ENCODE results near the gene AXDND1.
"Not testable (repeated sequence)": the region's sequence is repeated elsewhere in the genome, so short reads cannot be mapped to it uniquely, and the experiment has no call there.

Gene AXDND1

GRCh38 chr1:179474713-179475112 lies 108.9 kb downstream of the AXDND1 start:
- DNase-seq (ENCODE audit: low read depth): no peak

GRCh38 chr1:179476484-179476883 lies 110.7 kb downstream of the AXDND1 start:
- no peak for DNase-seq (ENCODE audit: low read depth)

DNA sequence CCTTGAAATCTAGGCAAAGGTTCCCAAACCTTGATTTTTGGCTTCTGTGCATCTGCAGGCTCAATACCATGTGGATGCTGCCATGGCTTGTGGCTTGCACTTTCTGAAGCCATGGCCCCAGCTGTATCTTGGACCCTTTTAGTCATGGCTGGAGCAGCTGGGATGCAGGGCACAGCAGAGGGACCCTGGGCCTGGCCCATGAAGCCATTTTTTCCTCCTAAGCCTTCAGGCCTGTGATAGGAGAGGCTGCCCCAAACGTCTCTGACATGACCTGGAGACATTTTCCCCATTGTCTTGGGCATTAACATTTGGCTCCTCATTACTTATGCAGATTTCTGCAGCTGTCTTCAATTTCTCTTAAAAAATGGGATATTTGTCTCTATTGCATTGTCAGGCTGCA lies 112.6 kb downstream of the AXDND1 start:
- no peak for DNase-seq (ENCODE audit: low read depth)

GRCh38 chr1:179490611-179491010 lies 124.8 kb downstream of the AXDND1 start:
- DNase-seq (ENCODE audit: low read depth): no peak

- DNase-seq (ENCODE audit: low read depth): peak; percentile 59
Measured at GRCh38 chr1:179493323-179493722, 127.6 kb downstream of the AXDND1 start.

DNA sequence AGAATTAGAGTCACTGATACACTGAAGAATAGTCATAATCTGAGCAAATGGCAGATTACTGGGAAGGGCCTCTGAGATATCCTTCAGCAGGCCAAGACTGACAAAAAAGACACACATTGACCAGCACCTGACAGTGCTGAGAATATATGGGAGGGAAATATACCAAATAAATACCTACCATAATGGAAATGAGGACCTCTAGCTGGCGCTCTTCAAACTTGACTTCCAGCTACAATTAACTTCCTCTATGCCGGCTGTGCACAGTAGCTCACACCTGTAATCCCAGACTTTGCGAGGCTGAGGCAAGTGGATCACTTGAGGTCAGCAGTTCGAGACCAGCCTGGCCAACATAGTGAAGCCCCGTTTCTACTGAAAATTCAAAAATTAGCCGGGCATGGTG lies 140.4 kb downstream of the AXDND1 start:
- no peak for DNase-seq (ENCODE audit: low read depth)

- no peak for DNase-seq (ENCODE audit: low read depth)
Measured at GRCh38 chr1:179509384-179509783, 143.6 kb downstream of the AXDND1 start.

- DNase-seq (ENCODE audit: low read depth): no peak
Measured at GRCh38 chr1:179510038-179510437, 144.3 kb downstream of the AXDND1 start.

GRCh38 chr1:179516976-179517705 lies 151.4 kb downstream of the AXDND1 start:
- no peak for DNase-seq (ENCODE audit: low read depth)

DNA sequence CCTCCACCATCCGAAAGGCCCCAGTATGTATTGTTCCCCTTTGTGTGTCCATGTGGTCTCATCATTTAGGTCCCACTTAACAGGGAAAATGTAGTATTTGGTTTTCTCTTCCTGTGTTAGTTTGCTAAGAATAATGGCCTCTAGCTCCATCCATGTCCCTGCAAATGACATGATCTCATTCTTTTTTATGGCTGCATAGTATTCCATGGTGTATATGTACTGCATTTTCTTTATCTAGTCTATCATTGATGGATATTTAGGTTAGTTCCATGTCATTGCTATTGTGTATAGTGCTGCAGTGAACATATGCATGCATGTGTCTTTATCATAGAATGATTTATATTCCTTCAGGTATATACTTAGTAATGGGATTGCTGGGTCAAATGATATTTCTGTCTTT lies 152.8 kb downstream of the AXDND1 start:
- not testable (repeated sequence) for DNase-seq (ENCODE audit: low read depth)

DNA sequence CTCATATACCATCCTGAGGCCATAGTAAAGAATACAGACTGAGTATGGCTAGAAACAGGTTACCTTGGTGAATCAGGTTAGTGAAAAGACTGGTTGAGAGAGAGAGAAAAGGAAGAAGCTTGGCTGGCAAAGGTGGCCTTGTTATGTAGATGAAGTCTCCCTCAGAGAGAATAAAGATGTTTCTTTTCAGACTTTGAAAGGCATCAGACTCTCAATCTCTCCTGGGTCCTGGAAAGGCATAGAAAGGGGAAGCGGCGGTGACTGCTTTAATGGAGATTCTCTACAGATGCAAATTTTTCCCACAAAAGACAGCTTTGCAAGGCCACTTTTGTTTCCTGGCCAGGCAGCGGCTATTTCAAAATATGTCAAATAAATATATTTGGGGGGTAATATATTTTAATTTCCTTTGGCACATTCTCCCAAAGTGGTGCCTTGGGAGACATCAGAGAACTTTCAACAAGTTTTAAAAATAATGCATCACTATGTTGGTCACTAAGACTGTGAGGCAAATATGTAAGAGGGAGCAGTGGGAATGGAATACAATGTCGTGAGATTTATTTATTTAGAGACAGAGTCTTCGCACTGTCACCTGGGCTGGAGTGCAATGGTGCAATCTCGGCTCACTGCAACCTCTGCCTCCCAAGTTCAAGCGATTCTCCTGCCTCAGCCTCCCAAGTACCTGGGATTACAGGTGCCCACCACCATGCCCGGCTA lies 163.9 kb downstream of the AXDND1 start:
- DNase-seq (ENCODE audit: low read depth): no peak

DNA sequence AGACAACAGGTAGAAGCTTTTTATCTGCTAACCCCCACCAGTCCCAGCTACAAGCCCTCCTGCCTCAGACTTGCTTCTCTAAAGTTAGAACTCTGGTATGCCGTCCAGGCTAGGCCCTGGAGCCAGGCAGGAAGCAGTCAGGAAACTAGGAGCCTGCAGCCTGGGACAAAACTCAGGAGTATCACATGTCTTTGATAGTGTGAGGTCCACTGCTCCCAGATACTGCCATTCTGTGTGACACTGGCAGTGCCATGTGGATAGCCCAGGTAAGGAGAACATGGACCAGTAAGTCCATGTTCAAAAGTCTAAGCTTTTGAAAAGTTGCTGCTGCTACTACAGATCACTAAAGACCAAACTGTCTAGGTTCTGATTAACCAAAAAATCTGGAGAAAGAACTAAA lies 164.6 kb downstream of the AXDND1 start:
- DNase-seq (ENCODE audit: low read depth): no peak

DNA sequence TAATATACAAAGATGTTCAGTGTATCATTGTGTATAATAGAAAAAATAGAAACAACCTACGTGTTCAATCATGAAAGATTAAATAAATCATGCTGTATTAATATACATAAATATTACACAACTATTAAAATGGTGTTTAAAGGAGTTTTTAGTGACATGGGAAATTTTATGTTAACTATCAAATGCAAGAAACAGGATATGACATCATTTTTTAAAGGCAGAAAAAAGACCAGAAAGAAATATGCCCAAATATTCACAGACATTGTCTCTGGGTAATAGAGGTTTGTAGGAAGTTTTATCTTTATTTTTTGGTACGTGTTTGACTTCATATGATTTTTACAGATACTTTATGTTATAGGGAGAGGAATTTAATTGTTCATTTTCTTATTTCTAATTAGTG lies 176.0 kb downstream of the AXDND1 start:
- DNase-seq (ENCODE audit: low read depth): no peak

DNA sequence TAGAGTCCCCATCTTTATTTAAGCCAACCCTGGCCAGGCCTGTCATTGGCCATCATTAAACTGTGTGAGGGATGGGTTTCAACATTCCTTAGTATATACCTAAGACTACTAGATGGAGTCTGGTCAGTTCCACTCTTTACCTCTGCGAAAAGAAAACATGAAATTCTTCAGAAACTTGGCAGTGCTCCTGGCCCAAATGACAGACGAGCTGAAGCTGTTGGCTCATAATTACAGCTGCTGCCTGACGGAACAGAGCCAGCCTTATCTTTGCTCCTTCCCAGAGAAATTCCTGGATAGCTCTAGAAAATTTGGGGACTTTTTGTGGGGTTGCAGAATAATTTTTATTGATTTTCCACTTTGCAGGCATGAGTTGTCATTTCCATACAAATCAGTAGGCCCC lies 179.6 kb downstream of the AXDND1 start:
- DNase-seq (ENCODE audit: low read depth): no peak

- no peak for DNase-seq (ENCODE audit: low read depth)
Measured at GRCh38 chr1:179547021-179547535, 181.3 kb downstream of the AXDND1 start.

DNA sequence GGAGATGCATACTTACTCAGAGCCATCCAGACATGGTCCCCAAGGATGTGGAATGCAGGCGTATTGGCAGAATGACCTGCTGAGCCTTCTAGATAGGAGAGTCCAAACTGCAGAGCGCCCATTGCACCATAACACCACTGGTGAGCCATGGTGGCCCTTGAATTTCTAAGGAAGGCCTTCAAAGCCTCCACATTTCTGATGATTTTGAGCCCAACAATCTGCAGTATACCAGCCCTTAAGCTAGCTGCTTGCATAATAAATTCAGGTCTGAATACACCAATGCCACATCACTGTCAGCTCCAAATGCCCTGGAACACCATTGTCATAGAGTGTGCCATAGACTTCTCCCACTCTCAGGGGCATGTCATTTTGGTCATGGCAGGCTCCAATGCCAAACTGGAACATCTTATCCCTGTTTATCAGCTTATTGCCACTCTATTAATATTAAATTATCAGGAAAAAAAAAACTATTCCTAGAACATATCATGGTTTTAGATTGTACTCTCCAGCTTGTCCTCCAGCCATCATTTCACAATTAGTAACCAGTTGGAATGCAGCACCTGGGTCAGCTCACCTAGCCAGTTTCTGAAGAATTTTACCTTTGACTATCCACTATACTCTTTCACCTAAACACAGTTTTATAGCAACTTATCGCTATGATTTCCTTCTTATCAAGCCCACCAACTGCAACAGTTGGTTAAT lies 183.0 kb downstream of the AXDND1 start:
- no peak for DNase-seq (ENCODE audit: low read depth)

DNA sequence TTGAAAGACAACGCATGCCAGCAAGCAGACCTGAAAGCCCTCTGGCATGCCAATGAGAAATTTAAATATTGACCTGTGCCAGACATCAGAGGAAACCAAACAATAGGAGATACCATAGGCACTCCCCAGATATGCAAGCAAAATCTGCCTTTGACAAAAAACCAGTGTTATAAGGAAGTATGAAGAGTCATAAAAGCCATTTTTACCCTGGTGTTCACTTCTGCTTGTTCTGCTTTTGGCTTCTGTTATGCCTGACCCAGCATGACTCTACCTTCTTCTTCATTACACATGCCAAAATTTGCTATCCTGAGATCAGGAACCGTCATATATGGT lies 183.6 kb downstream of the AXDND1 start:
- no peak for DNase-seq (ENCODE audit: low read depth)

- peak; percentile 88 for DNase-seq (ENCODE audit: low read depth)
Measured at GRCh38 chr1:179550746-179551682, 185.2 kb downstream of the AXDND1 start.

- DNase-seq (ENCODE audit: low read depth): no peak
Measured at GRCh38 chr1:179554427-179554826, 188.7 kb downstream of the AXDND1 start.

DNA sequence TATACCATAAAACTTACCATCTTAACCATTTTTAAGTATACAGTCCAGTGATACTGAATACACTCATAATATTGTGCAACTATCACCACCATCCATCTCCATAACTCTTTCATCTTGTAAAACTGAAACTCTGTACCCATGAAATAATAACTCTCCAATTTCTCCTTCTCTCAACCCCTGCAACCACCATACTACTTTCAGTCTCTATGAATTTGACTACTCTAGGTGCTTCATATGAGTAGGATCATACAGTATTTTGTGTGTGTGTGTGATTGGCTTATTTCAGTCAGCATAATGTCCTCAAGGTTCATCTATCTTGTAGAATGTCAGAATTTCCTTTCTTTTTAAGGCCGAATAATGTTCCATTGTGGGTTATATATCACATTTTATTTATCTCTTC lies 192.3 kb downstream of the AXDND1 start:
- no peak for DNase-seq (ENCODE audit: low read depth)

- no peak for DNase-seq (ENCODE audit: low read depth)
Measured at GRCh38 chr1:179575497-179576314, 209.9 kb downstream of the AXDND1 start, which contains the start of gene NPHS2. Gene NPHS2 (minus strand): TSS chr1:179575948. CDS start chr1:179575864, 84 bp downstream.
